WTC11 (cell line): ENCODE data around the gene RXFP2.

Source experiments
- IRF2 ChIP-seq: sonication (generic); formaldehyde crosslinking; IDR thresholded peaks from 2 replicates; pipeline ENCODE4 v1.8.0; 2022; ENCODE audit warnings: low read depth, missing genetic modification reagents, borderline replicate concordance
- KAT7 ChIP-seq: sonication (generic); formaldehyde crosslinking; IDR thresholded peaks from 2 replicates; pipeline ENCODE4 v1.8.1; 2023; ENCODE audit warnings: missing genetic modification reagents, mild to moderate bottlenecking, borderline replicate concordance
- TF ChIP-seq, protein P1 (sequence below): sonication (generic); formaldehyde crosslinking; IDR thresholded peaks from 2 replicates; pipeline ENCODE4 v1.8.1; 2023; ENCODE audit warnings: mild to moderate bottlenecking, missing genetic modification reagents, moderate library complexity
- TF ChIP-seq, protein P2 (sequence below): fragments of 200-600 bp; IDR thresholded peaks from 2 replicates; pipeline ENCODE4 v1.8.0; 2022; ENCODE audit warnings: antibody characterized with exemption

DNA sequence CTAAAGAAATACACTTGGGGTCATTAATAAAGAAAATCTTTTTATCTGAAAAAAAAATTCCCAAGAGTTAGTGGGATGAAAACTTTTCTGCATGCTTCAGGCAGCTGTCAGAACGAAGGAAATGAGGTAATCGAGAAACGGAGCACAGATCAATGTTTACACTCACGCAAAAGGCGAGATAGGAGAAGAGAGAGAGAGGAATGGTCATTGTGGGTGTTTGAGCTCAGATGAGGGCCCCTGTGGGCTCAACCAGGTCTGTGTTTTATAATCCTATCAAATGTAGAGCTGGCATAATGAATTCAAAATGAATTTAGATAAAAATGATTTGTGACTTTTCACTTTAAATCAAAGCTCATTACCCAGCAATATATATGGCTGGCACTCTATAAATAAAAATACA is 6.3 kb upstream of the RXFP2 start:
- TF ChIP-seq KAT7 (CRISPR knock-in tag) (no peak), IRF2 (CRISPR knock-in tag) (no peak)
- TF ChIP-seq, protein P1, sequence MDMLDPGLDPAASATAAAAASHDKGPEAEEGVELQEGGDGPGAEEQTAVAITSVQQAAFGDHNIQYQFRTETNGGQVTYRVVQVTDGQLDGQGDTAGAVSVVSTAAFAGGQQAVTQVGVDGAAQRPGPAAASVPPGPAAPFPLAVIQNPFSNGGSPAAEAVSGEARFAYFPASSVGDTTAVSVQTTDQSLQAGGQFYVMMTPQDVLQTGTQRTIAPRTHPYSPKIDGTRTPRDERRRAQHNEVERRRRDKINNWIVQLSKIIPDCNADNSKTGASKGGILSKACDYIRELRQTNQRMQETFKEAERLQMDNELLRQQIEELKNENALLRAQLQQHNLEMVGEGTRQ (CRISPR knock-in tag), result no peak
- TF ChIP-seq, protein P2, sequence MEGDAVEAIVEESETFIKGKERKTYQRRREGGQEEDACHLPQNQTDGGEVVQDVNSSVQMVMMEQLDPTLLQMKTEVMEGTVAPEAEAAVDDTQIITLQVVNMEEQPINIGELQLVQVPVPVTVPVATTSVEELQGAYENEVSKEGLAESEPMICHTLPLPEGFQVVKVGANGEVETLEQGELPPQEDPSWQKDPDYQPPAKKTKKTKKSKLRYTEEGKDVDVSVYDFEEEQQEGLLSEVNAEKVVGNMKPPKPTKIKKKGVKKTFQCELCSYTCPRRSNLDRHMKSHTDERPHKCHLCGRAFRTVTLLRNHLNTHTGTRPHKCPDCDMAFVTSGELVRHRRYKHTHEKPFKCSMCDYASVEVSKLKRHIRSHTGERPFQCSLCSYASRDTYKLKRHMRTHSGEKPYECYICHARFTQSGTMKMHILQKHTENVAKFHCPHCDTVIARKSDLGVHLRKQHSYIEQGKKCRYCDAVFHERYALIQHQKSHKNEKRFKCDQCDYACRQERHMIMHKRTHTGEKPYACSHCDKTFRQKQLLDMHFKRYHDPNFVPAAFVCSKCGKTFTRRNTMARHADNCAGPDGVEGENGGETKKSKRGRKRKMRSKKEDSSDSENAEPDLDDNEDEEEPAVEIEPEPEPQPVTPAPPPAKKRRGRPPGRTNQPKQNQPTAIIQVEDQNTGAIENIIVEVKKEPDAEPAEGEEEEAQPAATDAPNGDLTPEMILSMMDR, result no peak
